Neural crest cell (in vitro differentiated cells): ENCODE data around the gene TRPM1. TPM values are rescaled to one million over a fixed set of nuclear protein-coding genes. Genes with fewer than 3 reads are reported as not detected.

Experiments used
- DNase-seq: peaks from one replicate; pipeline ENCODE4 v3.0.0; 2021; ENCODE audit warnings: low read depth, mixed read lengths, low spot score
- H3K27ac Mint-ChIP-seq: one replicate; pipeline ENCODE4 v1.8.0; 2021; ENCODE audit warnings: mild to moderate bottlenecking, mixed read lengths; ENCODE audit not compliant: unreplicated experiment
- H3K27me3 Mint-ChIP-seq: 2 replicates; pipeline ENCODE4 v1.8.0; 2021; ENCODE audit warnings: low read depth, mild to moderate bottlenecking, mixed read lengths
- H3K36me3 Mint-ChIP-seq: 2 replicates; pipeline ENCODE4 v1.8.0; 2021; ENCODE audit warnings: low read depth, mild to moderate bottlenecking, mixed read lengths
- H3K4me1 Mint-ChIP-seq: 2 replicates; pipeline ENCODE4 v1.8.0; 2021; ENCODE audit warnings: mixed read lengths
- H3K4me3 Mint-ChIP-seq: one replicate; pipeline ENCODE4 v1.8.0; 2021; ENCODE audit warnings: mild to moderate bottlenecking, mixed read lengths
- H3K9me3 Mint-ChIP-seq: 2 replicates; pipeline ENCODE4 v1.8.0; 2021; ENCODE audit warnings: mixed read lengths
- total RNA-seq: library from RNA; stranded (reverse); gene quantifications from 2 replicates; pipeline ENCODE4 v1.2.1, GENCODE V29; 2021
- TF ChIP-seq, protein P1 (sequence below): fragments of 200-600 bp; sonication (generic); conservative IDR thresholded peaks from 2 replicates; pipeline ENCODE4 v1.5.0; 2021; ENCODE audit warnings: antibody characterized with exemption, mild to moderate bottlenecking

Gene TRPM1
- total RNA-seq, 1 donor from 2014 or later = not detected

- Mint-ChIP-seq H3K27ac (no peak overlapping the region), H3K4me3 (no peak overlapping the region), H3K27me3 (no peaks in the 10 kb centered on the region), H3K4me1 (no peaks in the 10 kb centered on the region), H3K36me3 (no peaks in the 10 kb centered on the region), H3K9me3 (peaks cover 5% of the 10 kb centered on the region)
- TF ChIP-seq, protein P1, sequence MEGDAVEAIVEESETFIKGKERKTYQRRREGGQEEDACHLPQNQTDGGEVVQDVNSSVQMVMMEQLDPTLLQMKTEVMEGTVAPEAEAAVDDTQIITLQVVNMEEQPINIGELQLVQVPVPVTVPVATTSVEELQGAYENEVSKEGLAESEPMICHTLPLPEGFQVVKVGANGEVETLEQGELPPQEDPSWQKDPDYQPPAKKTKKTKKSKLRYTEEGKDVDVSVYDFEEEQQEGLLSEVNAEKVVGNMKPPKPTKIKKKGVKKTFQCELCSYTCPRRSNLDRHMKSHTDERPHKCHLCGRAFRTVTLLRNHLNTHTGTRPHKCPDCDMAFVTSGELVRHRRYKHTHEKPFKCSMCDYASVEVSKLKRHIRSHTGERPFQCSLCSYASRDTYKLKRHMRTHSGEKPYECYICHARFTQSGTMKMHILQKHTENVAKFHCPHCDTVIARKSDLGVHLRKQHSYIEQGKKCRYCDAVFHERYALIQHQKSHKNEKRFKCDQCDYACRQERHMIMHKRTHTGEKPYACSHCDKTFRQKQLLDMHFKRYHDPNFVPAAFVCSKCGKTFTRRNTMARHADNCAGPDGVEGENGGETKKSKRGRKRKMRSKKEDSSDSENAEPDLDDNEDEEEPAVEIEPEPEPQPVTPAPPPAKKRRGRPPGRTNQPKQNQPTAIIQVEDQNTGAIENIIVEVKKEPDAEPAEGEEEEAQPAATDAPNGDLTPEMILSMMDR = no peak
- DNase-seq = no peak
These were observed 15.0 kb upstream of the TRPM1 start for GRCh38 chr15:31116423-31117030.

- H3K9me3 Mint-ChIP-seq = peaks cover 7% of the 10 kb centered on the region
- H3K27me3 Mint-ChIP-seq = no peaks in the 10 kb centered on the region
- TF ChIP-seq, protein P1 = no peak
- DNase-seq = no peak
- H3K4me1 Mint-ChIP-seq = no peaks in the 10 kb centered on the region
- peak overlapping the region; percentile 67 for H3K27ac Mint-ChIP-seq
- no peak overlapping the region for H3K4me3 Mint-ChIP-seq
- no peaks in the 10 kb centered on the region for H3K36me3 Mint-ChIP-seq
These were observed 9.6 kb upstream of the TRPM1 start for GRCh38 chr15:31111091-31111647.

DNA sequence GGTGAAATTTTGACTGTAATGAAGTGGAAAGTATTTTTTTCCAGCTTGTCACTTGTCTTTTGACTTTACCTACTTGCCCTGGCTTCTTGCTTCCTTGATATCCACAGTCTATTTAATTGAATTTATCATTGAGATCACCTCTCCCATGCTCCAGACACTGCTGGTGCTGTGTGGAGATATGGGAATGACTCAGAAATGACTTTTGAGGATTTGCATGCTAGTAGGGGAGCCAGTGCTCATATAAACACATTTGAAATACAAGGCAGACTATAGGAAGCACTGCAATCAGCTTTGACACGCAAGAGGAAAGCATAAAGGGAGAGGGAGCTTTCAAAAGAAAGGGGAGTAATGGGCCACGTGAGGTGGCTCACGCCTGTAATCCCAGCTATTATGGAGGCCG, 7.3 kb upstream of the TRPM1 start:
- H3K4me1 Mint-ChIP-seq = no peaks in the 10 kb centered on the region
- H3K4me3 Mint-ChIP-seq = no peak overlapping the region
- no peaks in the 10 kb centered on the region for H3K36me3 Mint-ChIP-seq
- peaks cover 3% of the 10 kb centered on the region for H3K9me3 Mint-ChIP-seq
- TF ChIP-seq, protein P1 = no peak
- H3K27ac Mint-ChIP-seq = no peak overlapping the region
- H3K27me3 Mint-ChIP-seq = no peaks in the 10 kb centered on the region
- DNase-seq = no peak

- no peak for DNase-seq
- Mint-ChIP-seq H3K4me1 (peaks cover 5% of the 10 kb centered on the region), H3K9me3 (peaks cover 3% of the 10 kb centered on the region), H3K27ac (no peak overlapping the region), H3K36me3 (no peaks in the 10 kb centered on the region), H3K4me3 (no peak overlapping the region), H3K27me3 (no peaks in the 10 kb centered on the region)
- TF ChIP-seq, protein P1 = no peak
These were observed 5.2 kb upstream of the TRPM1 start for GRCh38 chr15:31106495-31107300.

GRCh38 chr15:31104003-31104402, 2.5 kb upstream of the TRPM1 start:
- TF ChIP-seq, protein P1 = no peak
- H3K27ac Mint-ChIP-seq = no peak overlapping the region
- peaks cover 3% of the 10 kb centered on the region for H3K9me3 Mint-ChIP-seq
- H3K4me1 Mint-ChIP-seq = peaks cover 10% of the 10 kb centered on the region
- H3K36me3 Mint-ChIP-seq = no peaks in the 10 kb centered on the region
- no peaks in the 10 kb centered on the region for H3K27me3 Mint-ChIP-seq
- H3K4me3 Mint-ChIP-seq = no peak overlapping the region
- DNase-seq = no peak
